ENCODE measurements around the gene COMT.
A peak's percentile ranks its signal among the peaks of the same experiment; 100 is the strongest.

Gene COMT

DNA sequence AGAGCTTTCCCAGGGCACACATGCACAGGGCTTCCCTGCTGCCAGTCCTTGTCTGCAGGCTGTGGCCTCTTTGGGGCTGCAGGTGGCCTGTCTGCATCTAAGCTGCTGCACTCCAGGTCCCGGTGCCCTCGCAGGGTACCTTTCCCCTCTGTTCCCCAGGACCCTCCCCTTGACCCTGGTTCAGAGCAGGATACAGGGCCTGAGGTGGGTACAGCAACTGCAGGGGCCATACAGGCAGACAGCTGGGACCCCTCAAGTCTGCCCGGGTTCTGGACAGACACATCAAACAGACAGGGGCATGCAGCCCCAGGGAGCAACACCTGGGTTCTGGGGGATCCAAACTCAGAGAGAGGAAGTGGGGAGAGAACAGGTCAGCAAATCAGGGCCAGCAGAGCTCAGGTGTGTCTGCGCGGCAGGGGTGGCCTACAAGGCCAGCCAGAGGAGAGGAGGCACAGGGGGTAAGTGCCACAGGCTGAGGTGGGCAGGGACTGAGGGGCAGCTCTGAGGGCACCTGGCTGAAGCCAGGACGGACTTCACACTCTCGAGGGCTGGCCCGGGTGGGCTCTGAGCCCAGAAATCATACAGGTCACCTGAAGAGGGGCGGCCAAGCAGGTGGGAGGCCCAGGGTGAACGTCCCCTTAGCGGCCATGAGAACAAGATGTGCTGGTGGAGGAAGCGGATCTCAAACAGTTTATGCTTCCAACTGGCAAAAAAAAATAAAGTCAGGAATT, 29.9 kb upstream of the COMT start:
- H3K27ac ChIP-seq = peak overlapping the region; percentile 49

DNA sequence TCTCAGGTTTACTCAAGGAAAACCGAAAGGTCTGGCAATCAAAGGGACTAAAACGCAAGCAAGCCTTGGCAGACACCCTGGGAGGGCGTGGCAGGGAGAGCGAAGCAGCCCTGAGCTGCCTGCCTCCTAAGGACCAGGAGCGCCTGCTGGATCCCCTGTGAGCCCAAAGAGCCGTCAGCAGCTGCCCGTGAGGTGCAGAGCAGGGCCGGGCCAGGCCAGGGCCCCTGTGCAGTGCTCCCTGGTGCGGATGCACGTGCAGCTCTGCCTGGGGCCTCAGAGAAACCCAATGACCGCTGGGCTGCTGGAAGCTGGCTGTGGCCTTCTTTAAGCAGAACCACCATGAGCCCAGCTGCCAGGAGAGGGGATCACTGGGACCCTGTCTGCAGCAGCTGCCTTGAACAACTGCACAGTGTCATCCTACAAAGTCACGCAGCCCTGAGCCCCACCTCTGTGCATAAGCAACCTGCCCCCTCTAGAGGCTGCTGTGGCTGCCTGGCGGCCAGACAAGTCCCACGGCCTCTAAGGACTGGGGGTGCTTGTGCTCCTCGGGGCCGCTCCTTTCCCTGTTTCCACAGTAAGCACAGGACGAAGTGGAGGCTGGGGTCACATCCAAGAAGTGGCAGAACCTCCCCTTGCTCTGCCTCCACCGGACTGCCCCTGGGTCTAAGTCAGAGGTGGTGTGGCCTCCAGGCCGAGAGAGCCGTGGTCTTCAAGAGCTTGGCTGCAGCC, 29.1 kb upstream of the COMT start:
- peak overlapping the region; percentile 49 for H3K27ac ChIP-seq
- TF ChIP-seq, protein P1, sequence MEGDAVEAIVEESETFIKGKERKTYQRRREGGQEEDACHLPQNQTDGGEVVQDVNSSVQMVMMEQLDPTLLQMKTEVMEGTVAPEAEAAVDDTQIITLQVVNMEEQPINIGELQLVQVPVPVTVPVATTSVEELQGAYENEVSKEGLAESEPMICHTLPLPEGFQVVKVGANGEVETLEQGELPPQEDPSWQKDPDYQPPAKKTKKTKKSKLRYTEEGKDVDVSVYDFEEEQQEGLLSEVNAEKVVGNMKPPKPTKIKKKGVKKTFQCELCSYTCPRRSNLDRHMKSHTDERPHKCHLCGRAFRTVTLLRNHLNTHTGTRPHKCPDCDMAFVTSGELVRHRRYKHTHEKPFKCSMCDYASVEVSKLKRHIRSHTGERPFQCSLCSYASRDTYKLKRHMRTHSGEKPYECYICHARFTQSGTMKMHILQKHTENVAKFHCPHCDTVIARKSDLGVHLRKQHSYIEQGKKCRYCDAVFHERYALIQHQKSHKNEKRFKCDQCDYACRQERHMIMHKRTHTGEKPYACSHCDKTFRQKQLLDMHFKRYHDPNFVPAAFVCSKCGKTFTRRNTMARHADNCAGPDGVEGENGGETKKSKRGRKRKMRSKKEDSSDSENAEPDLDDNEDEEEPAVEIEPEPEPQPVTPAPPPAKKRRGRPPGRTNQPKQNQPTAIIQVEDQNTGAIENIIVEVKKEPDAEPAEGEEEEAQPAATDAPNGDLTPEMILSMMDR (conservative IDR thresholded peaks at IDR 0.05) = peak; percentile 34

More for the DNA sequence above, 29.9 kb upstream of the COMT start:
- TF ChIP-seq, protein P1 (conservative IDR thresholded peaks at IDR 0.05) = no peak

DNA sequence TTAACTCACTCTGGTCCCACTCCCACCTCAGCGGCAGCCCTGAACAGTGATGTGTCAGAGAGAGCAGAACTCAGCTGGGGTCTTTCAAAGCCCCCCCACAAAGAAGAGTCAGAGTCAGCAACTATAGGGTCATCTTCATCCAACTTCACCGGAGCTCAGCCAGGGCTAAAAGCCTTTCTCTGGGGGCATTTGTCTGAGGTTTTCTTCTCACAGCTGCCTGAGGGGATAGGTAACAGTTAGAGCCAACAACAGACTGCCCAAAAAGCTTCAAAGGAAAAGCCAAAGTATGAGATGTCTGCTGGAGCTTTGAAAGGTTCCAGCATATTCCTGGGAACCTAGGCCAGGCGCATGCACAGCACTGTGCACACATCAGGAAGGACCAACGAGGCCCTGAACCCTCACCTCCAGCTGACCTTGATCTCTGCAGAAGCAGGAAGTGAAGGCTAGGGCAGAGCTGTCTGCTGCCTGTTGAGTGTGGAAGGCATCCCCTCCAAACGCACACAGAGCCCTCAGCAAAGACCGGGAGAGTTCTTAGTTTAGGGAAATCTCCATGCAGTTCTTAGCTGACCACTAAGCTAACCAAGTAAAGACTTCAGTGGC, 28.1 kb upstream of the COMT start:
- TF ChIP-seq, protein P1 (conservative IDR thresholded peaks at IDR 0.05) = no peak
- H3K27ac ChIP-seq = no peak overlapping the region

DNA sequence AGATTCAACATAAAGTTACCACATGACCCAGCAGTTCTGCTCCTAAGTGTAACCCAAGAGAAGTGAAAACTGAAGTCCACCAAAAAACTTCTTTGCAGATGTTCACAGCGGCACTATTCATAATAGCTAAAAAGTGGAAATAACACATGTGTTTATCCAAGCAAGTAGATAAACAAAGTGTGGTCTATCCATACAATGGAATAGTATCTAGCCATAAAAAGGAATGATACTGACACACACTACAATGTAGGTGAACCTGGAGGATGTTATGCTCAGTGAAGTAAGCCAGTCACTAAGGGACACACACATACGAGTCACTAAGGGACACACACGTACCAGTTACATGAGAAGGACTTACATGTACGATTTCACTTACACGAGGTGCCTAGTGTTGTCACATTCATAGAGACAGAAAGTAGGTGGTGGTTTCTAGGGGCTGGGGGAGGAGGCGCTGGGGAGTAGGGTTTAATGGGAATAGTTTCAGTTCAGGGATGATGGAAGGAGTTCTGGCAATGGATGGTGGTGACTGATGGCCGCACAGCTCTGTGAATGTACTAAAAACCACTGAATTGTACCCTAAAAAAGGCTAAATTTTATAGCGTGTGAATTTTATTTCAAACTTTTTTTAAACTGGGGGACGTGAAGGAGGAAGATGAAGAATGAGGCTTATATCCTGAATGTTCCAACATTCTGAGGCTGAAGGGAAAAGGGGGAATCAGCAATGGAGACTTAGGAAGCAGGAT, 27.2 kb upstream of the COMT start:
- no peak overlapping the region for H3K27ac ChIP-seq
- TF ChIP-seq, protein P1 (conservative IDR thresholded peaks at IDR 0.05) = no peak

DNA sequence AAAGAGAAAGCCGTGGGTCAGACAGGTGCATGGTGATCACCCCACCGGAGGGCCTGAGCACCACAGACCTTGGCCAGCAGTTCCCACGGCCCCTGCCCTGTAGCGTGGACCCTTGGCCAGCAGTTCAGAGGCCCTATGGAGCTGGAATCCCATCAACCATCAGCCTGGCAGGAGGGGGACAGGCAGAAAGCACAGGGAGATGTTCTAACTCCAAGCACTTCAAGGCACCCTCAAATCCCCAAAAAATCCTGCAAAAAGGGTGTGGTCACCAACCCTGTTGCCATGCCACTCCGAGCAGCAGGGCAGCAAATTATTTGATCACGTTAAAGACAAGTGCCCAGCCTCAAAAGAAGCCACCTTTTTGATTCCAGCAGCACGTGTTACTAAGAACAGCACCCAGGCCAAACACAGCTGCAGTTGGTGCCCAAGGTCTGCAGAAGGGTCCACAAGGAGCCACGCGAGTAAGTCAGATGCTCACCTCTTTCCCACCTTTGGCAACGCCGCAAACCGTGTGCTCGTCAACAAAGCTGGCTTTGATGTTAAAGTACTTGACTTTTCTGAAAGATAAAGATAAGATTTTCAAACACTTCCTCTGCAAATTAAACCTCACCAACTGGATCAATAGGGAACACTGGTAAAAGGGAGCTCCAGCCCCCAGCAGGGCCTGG, 26.2 kb upstream of the COMT start:
- TF ChIP-seq, protein P1 (conservative IDR thresholded peaks at IDR 0.05) = no peak
- 0 out of 2 replicates have a peak overlapping the region, but pooled peaks have one; percentile 11 for H3K27ac ChIP-seq

DNA sequence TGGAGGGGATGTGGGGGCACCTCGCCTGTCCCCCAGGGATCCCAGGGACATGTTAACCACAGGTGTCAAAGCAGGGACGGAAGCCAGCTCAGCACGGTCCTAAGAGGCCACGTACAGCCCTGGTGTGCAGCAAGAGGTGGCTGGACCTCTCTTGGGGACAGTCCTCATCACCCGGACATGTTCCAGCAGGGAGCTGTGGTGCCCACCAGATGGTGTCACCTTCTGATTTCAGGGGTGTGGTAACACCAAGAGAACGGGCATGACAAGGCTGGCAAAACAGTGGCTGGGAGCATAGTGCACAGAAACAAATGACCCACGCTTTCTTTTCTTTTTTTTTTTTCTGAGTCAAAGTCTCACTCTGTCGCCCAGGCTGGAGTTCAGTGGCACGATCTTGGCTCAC, 25.6 kb upstream of the COMT start:
- 0 out of 2 replicates have a peak overlapping the region, but pooled peaks have one; percentile 11 for H3K27ac ChIP-seq

More for the DNA sequence above, 25.6 kb upstream of the COMT start:
- TF ChIP-seq, protein P1 (conservative IDR thresholded peaks at IDR 0.05) = no peak
